Measurements from ENCODE around the gene SEMA6A.

GRCh38 chr5:116418016-116418415 is 156.6 kb downstream of the SEMA6A start:
- no peak for TF ChIP-seq CTCF (IDR thresholded peaks at IDR 0.05 in 4 of 5, conservative IDR thresholded peaks at IDR 0.05 in 1 of 5)
- no peak for TF ChIP-seq POLR2A (IDR thresholded peaks at IDR 0.05)

All from gastrocnemius medialis (tissue), 4 donors.